Activated CD8-positive, alpha-beta memory T cell treated with anti-CD3 and anti-CD28 coated beads, Interleukin-2, amount 50 U/mL, for 4 hours (primary cell): ENCODE results near the gene ZGRF1.
A peak's percentile ranks its signal among the peaks of the same experiment; 100 is the strongest.
"Not testable (repeated sequence)": the region's sequence is repeated elsewhere in the genome, so short reads cannot be mapped to it uniquely, and the experiment has no call there.

Experiments
- DNase-seq: peaks from one replicate; pipeline ENCODE4 v3.0.0-alpha.2; 2020

Gene ZGRF1

DNA sequence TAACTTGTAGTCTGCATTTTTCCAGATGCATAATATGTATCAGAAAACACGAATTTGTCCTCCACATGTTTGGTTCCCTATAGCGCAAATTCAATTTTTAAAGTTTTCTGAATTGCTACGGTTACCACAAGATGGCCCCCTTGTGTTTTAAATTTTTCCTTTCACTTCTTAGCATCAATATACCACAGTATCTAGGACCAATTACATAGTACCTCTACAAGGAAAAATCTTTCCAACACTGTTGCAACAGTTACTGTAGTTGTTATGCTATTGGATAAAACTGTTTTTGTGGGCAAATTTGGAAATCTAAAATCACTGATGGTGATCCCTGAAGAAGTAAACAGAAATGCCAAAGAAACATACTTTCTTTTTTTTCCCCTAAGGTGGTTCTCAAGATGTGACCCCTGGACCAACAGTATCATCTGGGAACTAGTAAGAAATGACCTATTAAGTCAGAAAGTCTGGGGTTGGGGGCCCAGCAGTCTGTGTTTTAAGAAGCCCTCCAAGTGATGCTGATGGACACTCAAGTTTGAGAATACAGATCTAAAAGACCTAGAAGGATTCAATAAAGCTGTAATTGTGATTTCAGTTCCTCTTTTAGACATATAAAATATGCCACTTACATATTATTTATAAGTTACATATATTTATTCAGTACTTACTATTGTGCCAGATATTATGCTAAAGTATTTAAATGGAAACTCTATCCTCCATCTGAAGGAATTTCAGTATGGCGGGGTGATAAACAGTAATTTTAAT, 3.1 kb downstream of the ZGRF1 start:
- DNase-seq = no peak

DNA sequence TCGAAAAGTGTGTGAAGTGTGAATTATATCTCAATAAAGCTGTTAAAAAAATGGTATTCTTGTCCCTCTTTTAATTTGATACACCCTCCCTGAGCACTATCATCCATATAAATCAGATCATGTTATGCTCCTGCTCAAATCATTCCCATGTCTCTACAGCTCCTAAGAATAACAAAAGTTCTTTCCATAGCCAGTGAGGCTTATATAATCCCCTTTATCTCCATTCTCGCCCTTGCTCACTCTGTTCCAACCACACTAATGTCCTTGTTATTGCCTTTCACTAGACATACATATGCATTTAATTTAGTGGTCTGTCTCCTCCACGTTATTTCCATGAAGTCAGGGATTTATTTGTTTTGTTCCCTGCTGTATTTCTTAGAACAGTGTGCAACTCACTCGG, 10.5 kb downstream of the ZGRF1 start:
- no peak for DNase-seq

DNA sequence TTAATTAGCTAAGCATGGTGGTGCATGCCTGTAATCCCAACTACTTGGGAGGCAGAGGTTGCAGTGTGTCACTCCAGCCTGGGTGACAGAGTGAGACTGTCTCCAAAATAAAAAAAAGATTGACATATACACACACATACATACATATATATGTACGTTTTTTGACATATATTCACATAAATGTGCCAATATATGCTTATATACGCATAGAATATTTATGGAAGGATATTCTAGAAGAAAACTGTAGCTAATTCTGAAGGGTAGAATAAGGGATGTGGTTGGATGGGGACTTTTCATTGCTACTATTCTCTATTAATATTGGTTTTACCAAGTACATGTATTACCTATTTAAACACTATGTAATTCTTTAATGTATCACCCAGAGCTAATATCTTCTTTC, 19.7 kb downstream of the ZGRF1 start:
- no peak for DNase-seq

DNA sequence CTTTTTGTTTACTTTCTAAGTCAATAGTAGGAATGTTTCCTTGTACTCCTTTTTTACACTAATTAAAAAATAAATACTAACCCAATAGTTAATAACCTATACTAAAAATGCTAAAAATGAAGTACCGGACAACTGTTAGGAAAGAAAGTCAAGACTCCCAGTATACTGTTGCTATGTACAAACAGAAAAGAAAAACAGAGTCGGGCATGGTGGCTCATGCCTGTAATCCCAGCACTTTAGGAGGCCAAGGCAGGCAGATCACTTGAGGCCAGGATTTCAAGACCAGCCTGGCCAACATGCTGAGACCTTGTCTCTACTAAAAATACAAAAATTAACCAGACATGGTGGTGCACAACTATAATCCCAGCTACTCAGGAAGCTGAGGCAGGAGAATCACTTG, 23.9 kb downstream of the ZGRF1 start:
- DNase-seq = not testable (repeated sequence)

DNA sequence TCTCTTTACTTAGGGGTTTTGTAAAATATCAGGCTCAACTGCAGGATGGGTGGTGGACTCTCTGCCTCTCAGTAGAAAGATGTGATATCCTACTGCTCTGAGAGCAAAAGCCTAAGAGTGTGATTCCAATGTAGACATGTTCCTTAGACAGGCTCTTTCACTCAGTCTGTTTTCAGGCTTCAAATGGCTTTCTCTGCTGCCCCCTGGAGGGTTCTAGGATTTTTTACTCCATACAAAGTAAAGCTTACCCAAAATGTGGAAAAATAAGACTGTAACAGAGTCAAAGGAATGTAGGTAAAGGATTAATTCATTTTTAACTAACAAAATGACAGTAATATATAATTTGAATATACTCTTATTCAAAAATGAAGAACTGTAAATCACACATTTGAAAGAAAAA, 32.1 kb downstream of the ZGRF1 start:
- DNase-seq = peak; percentile 15

DNA sequence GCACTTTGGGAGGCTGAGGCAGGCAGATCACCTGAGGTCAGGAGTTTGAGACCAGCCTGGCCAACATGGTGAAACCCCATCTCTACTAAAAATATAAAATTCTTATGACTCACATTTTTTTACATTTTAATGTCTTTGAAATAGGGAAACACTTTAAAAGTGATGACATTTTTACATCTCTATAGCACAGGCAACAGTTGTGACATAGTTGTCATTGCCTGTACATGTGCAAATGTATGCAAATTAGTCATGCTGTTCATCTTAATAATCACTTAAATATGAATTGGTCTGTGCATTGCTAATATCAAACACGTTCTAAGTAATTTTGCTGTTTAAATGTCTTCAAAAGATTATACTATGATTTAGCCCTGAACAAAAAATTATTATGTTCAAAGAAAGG, 41.7 kb downstream of the ZGRF1 start:
- DNase-seq = no peak

DNA sequence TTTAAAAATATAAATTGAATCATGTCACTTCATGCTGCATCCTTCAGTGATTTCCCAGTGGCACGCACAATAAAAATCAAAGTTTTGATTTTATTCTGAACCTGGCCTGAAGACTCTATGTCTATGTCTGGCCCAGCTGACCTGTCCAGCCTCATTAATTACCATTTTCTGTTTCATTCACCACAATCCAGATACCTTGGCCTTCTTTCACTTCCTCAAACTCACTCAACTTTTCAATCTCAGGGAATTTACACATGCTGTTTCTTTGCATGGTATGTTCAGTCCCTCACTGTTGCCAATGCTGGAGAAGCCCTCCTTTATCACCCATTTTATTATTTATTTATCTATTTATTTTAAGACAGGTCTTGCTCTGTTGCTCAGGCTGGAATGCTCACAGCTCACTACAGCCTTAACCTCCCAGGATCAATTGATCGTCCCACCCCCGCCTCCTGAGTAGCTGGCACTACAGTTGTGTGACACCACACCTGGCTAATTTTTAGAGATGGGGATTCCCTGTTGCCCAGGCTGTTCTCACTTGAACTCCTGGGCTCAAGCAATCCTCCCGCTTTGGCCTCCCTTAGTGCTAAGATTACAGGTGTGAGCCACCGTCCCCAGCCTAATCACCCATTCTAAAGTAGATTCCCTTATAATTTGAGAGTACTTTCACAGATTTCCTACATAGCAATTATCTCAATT, 43.1 kb downstream of the ZGRF1 start:
- no peak for DNase-seq

DNA sequence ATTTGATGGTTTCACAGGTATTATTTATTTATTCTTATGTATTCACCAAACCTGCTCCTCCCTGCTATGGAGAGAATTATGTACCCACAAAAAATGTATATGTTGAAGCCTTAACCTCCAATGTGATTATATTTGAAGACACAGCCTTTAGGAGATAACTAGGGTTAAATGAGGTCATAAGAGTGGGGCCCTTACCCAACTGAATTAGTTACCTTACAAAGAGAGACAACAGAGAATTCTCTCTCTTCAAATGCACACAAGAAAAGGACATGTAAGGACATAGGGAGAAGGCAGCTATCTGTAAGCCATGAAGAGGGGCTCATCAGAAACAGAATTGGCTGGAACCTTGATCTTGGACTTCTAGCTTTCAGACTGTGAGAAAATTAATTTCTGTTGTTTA, 44.0 kb downstream of the ZGRF1 start:
- DNase-seq = no peak

DNA sequence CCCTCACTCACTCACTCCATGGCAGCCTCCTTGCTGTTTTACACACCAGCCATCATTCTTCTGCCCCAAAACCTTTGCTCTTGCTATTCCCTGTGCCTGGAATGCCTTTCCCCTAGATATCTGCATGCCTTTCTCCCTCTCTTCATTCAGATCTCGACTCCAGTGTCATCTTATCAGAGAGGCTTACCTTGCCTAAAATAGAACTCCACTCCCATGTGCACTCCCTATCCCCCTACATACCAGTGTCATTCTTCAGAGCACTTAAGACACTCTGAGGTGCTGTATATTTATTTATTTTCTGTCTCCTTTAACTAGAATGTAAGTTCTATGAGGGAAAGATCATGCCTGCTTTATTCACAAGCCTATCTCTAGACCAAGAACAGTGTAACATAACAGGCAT, 45.1 kb downstream of the ZGRF1 start:
- DNase-seq = no peak

DNA sequence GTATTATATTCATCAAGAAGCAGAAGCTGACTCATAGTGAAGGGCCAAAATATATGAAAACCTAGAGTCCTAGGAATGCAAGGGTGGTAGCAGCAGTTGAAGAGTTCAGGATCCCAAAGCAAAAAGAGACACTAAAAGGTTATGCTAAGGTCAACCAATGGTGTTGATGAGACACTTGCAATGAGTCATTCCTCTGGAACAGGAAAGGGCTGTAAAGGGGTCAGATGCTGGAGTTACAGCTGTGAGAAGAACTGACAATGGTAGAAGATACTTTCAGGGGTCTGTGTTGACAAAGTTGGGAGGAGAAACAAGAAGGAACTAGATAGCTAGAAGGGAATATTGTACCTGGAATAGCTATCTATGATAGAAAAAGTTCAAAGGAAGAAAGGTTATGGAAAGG, 47.5 kb downstream of the ZGRF1 start:
- DNase-seq = no peak

DNA sequence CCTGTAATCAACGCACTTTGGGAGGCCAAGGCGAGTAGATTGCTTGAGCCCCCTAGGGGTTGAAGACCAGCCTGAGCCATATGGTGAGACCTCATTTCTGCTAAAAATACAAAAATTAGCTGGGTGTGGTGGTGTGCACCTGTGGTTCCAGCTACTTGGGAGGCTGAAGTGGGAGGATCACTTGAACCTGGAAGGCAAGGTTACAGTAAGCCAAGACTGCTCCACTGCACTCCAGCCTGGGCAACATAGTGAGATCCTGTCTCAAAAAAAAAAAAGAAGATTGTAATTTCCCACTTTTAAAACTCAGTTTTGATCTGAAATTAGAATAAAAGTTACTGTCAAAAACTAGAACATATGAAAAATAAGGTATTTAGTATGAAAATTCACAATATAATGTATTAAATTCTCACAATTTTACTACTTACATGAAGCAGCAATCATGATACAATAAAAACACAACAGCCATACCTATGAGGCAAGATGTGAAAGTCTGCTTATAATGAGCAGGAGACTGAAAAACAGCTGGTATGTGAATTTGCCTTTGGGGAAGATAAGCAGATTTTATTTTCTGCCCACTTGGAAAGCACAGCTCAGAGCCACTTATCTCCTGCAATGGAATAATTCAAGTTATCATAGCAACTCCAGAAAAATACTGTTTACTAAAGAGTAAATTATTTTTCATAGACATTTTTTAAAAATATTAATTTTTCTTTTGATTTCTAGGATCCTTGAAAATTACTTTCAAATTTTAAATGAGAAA, 50.6 kb downstream of the ZGRF1 start:
- no peak for DNase-seq

DNA sequence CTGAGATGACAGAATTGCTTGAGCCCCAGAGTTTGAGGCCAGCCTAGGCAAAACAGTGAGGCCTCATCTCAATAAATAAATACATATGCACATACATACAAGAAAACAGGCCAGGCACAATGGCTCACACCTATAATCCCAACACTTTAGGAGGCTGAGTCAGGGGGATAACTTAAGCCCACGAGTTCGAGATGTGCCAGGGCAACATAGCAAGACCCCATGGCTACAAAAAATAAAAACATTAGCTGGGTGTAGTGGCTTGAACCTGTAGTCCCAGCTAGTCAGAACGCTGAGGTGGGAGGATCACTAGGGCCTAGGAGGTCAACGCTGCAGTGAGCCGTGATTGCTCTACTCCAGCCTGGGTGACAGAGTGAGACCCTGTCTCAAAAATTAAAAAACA, 69.2 kb downstream of the ZGRF1 start:
- no peak for DNase-seq

DNA sequence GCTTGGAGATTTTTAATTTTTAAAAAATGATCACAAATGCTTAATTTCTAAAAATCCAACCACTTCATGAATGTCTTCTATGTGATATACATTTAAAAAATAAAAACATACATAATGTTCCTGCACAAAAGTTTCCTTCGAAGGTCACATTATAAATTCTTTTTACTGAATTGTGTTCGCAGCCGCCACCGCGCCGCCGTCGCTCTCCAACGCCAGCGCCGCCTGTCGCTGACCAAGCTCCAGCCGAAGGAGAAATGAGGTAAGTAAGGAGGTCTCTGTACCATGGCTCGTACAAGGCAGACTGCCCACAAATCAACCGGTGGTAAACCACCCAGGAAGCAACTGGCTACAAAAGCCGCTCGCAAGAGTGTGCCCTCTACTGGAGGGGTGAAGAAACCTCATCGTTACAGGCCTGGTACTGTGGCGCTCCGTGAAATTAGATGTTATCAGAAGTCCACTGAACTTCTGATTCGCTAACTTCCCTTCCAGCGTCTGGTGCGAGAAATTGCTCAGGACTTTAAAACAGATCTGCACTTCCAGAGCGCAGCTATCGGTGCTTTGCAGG, 71.9 kb downstream of the ZGRF1 start:
- no peak for DNase-seq

DNA sequence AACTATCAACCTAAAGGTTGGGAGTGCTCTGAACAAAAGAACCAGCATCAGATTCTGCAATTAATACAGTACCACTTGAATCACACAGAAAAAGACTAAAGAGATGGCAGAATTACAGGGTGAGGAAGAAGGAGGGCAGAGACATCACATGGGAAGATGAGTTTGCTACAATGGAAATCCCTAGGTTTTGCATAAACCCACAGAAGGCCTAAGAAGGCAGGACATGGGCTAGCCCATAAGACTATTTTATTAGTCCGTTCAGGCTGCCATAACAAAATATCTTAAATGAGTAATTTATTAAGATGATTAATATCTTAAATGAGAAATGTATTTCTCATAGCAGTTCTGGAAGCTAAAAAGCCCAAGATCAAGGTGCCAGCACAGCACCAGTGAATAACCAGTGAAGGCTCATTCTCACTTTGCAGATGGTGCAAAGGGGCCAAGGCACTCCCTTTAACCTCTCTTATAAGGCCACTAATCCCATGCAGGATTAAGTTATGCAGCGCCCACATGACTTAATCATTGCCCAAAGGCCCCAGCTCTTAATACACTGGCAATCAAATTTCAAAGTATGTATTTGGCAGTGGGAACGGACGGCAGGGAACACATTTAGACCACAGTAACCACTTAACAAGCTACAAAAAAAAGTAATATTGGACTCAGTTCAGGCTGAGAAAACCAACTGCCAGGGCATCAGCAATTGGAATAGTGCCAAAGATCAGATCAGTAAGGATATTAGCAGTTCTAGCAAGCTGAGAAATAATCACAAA, 73.1 kb downstream of the ZGRF1 start:
- no peak for DNase-seq

DNA sequence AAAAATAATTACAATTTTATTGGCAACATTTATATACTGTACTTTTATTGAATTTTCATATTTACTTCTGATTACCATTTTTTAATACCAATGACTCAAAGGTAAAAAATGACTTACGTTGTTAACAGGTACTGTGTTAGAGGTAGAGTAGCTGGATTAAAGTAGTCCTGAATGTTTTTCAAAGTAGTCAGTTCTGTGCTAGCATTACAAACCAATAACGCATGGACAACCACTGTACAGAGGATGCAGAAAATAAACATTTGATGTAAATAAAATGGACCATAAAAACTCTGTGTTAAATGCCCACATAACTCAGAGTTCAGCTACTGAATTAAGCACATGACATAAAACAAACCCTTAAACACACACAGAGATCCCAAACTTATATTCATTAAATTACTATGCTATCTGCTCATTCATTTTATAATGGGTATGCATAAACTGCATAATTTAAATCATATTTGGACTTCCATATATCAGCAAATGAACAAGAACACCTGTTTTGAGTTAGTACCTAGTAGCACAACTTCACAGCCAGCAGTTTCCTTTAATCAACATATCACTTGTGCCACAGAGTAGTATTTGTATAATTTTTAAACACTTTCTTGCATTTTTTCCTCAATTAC, 74.3 kb downstream of the ZGRF1 start:
- DNase-seq = no peak

DNA sequence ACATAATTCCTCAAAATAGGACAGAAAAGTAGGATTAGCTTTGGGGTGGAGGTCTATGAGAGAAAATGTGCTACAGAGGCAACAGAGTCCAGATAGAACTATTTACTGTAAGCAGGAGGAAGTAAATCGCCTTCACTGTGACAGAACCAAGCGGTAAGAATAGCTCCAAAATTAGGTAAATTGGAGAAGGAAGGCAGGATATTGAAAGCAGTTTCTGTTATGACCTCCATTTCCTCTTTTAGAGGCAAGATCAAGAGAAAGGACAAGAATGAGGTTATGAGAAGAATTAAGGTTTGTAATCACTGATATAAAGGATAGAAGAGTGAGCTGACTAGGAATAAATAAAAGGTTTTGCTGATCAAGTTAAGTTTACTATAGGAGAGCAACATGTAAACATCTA, 76.6 kb downstream of the ZGRF1 start:
- DNase-seq = no peak

DNA sequence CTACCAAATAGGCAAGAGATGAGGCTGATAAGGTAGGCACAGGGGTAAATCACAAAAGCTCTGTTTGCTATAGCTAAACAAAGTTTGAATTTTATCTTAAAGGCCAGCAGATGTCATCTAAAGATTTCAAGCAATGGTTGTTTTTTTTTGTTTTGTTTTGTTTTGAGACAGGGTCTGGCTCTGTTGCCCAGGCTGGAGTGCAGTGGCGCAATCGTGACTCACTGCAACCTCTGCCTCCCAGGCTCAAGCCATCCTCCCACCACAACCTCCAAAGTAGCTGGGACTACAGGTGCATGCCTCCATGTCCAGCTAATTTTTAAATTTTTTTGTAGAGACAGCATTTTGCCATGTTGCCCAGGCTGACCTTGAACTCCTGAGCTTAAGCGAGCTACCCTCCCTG, 77.7 kb downstream of the ZGRF1 start:
- DNase-seq = no peak

DNA sequence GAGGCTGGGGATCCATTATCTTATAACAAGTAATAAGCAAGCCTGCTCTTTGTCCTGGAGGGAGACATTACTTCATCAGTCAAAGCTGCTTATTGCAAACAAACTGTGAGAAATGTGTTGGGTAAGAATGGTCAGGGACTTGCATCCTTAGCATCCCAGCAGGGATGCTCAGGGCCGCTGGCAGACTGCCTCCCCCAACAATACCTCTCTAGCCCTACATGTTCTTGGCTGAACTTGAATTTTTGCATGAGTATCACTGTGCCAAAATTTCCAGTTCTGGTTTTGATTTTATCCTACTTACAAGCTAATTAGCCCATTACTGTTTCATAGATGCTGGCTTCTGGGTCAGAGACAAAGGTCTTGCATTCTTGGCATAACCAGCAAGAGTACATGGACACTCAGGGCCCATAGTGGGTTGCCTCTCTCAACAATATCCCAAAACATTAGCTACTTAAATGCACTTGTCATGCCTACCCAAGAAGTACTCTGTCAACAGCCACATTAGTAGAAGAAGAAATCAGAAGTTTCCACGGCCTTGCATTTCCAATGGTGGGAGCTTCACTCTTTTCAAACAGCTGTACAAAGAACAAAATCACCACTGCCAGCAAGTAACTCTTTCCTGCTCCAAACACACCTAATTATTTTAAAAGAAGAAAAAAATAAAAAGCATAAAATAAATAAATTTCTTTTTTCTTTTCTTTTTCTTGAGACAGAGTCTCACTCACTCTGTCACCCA, 78.9 kb downstream of the ZGRF1 start:
- no peak for DNase-seq

DNA sequence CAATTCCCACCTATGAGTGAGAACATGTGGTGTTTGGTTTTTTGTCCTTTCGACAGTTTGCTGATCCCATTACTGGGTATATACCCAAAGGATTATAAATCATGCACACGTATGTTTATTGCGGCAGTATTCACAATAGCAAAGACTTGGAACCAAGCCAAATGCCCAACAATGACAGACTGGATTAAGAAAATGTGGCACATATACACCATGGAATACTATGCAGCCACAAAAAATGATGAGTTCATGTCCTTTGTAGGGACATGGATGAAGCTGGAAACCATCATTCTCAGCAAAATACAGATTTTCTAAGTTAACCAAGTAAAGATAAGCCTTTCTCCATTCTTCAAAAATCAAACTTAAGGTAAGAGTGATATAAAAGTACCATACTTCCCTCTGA, 82.4 kb downstream of the ZGRF1 start:
- not testable (repeated sequence) for DNase-seq

DNA sequence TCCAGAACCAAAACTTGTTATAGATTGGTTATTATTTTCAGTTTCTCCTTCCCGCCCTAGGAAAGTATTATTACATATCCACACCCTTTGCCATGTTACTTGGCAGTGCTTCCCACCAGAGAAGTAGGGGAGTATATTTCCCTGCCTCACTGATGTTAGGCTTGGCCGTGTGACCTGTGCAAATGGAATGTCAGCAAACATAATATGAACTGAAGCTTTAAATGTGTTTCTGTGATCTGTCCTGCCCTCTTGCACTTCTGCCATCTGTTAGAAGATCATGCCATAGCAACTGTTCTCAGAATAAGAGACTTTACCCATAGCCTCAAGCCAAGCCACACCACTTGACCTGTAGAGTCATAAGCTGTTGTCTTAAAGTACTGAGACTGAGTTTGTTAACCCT, 84.0 kb downstream of the ZGRF1 start:
- DNase-seq = no peak

DNA sequence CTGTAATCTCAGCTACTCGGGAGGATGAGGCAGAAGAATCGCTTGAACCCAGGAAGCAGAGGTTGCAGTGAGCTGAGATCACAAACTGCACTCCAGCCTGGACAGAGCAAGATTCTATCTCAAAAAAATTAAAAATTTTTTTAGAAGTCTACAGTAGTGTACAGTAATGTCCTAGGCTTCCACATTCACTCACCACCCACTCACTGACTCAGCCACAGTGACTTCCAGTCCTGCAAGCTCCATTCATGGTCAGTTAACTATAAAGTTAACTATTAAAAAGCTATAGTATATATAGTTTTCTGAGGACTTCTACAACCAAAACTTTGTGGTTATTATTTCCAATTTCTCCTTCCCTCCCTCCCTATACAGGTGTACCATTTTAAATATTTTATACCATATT, 86.0 kb downstream of the ZGRF1 start:
- no peak for DNase-seq

DNA sequence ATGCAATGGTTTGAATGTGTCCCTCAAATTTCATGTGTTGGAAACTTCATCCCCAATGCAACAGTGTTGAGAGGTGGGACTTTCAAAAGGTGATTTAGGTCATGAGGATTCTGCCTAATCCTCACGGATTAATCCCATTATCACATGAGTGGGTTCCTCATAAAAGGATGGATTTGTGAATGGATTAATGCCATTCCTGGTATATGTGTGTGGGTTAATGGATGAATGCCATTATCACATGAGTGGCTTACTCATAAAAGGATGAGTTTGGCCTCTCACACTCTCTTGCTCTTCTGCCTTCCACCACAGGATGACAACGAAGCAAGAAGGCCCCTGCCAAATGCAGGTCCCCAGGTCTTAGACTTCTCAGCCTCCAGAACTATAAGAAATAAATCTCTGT, 90.2 kb downstream of the ZGRF1 start:
- DNase-seq = no peak
